ENCODE measurements around the gene SLC35F6. TPM values are rescaled to one million over a fixed set of nuclear protein-coding genes. Genes with fewer than 3 reads are reported as not detected.

The SLC35F6 gene
- total and polyA plus RNA-seq, 7 donors = 14.8 to 40.2 (median 25.1) TPM

DNA sequence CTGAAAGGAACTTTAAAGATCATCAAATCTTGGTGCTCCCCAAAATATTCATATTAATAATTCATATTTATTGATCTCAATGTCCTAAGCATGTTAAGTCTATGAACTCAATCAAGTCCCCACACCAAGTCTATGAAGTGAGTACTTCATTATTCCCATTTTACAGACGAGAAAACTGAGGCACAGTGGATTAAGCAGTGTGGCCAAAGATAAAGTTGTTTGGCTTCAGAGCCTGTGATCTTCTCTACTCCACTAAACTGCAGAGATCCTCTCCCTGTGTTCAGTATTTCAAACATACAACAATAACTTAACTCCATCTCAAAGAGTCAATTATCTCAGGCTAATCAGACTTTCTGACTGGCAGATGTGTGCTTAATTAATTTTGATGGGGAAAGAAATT is 41.8 kb upstream of the SLC35F6 start:
- H3K9me3 ChIP-seq = no peaks in the 10 kb centered on the region
- H3K27ac ChIP-seq = no peak overlapping the region
- no peaks in the 10 kb centered on the region for H3K36me3 ChIP-seq (ENCODE audit: insufficient read depth in 1 of 2, low read depth in 1 of 2)
- ATAC-seq (no peak), DNase-seq (no peak)
- H3K27me3 ChIP-seq (ENCODE audit: insufficient read depth in 3 of 3, low read length in 2 of 3) = no peaks in the 10 kb centered on the region
- intact Hi-C loops (cut with DNase I) = no loop called here
- no peak overlapping the region for H3K4me3 ChIP-seq
- WGBS, 3 donors = 95 to 98% (median 97%) methylated on average over 1 of the region's 1 CpG
- TF ChIP-seq, protein P1, sequence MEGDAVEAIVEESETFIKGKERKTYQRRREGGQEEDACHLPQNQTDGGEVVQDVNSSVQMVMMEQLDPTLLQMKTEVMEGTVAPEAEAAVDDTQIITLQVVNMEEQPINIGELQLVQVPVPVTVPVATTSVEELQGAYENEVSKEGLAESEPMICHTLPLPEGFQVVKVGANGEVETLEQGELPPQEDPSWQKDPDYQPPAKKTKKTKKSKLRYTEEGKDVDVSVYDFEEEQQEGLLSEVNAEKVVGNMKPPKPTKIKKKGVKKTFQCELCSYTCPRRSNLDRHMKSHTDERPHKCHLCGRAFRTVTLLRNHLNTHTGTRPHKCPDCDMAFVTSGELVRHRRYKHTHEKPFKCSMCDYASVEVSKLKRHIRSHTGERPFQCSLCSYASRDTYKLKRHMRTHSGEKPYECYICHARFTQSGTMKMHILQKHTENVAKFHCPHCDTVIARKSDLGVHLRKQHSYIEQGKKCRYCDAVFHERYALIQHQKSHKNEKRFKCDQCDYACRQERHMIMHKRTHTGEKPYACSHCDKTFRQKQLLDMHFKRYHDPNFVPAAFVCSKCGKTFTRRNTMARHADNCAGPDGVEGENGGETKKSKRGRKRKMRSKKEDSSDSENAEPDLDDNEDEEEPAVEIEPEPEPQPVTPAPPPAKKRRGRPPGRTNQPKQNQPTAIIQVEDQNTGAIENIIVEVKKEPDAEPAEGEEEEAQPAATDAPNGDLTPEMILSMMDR (IDR thresholded peaks at IDR 0.05) = no peak
- peaks cover 37% of the 10 kb centered on the region for H3K4me1 ChIP-seq

DNA sequence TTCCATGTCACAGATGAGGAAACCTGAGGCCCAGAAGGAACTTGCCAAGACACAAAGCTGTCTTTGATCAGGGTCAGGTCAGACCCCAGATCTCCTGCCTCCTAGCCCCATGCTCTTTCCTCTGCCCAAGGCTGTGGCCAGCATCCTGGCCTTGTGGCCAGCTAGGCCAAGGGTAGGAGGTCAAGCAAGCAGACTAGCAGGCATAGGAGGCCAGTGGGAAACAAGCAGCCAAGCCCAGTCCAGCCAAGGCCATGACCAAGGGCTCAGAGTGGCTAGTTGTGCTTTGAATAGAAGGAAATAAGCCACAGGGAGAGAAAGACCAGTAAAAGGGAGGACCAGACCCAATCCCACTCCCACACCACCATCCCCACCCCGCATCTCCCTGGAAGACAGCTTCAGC is 41.2 kb upstream of the SLC35F6 start:
- H3K27me3 ChIP-seq (ENCODE audit: insufficient read depth in 3 of 3, low read length in 2 of 3) = no peaks in the 10 kb centered on the region
- ATAC-seq = no peak
- 97 to 100% methylated on average over 1 of the region's 1 CpG; no CpG with 5 or more reads in 1 of the 3 donors for WGBS, 3 donors
- intact Hi-C loops (cut with DNase I) = no loop called here
- peak overlapping the region; percentile 75 for H3K27ac ChIP-seq
- H3K4me1 ChIP-seq = peaks cover 37% of the 10 kb centered on the region
- H3K4me3 ChIP-seq = no peak overlapping the region
- TF ChIP-seq, protein P1 (IDR thresholded peaks at IDR 0.05) = no peak
- no peak for DNase-seq
- H3K36me3 ChIP-seq (ENCODE audit: insufficient read depth in 1 of 2, low read depth in 1 of 2) = no peaks in the 10 kb centered on the region
- no peaks in the 10 kb centered on the region for H3K9me3 ChIP-seq

DNA sequence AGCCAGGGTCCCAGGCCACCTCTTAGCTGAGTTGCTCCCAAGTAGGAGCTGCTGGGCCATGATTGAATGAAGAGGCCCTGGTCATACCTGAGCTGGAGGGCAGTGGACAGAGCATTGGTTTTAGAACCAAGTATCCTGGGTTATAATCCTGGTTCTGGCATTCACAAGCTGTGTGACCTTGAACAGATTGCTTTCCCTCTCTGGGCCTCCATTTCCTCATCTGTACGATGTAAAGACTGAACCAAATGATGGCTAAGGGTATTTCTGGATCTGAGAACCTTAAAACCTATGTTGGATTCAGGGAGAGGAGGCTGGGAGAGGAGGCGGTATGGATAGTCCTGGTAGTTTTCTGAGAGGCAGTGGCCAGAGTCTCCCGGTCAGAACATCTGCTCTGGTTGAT is 40.6 kb upstream of the SLC35F6 start:
- no peak for DNase-seq
- no peaks in the 10 kb centered on the region for H3K36me3 ChIP-seq (ENCODE audit: insufficient read depth in 1 of 2, low read depth in 1 of 2)

DNA sequence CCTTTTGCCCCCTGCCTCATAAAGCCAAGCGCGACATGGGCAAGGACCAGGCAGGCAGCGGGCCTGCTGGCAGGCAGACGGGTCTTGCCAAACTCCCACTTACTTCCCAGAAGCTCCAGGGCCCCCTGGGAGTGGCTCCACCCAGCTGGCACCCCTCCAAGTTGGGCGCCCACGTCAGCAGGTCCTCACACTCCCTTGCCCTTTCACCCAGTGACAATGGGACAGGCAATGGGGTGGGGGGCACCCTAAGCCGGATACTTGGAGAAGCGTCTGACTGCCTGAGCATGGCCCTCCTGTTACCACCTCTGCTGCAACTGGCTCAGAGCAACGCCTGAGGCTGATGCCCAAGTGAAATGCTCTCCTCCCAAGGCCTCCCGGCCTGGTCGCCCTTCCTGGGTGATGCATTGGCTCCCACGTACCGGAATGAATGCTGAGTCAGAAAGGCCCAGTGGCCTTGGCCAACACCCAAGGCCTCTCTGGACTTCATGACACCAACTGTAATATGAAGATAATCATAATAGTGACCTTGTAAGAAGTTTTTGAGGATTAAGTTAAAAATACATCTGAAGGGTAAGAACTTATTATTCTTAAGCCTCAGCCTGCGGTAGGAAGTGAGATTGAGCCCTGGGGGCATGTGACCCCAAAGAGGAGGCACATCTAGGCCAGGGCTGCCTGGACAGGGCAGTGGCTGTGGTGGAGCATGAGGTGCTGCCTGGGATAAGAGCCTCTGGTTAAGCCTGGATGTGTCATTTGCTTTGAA is 39.9 kb upstream of the SLC35F6 start:
- intact Hi-C loops (cut with DNase I) = no loop called here
- Histone ChIP-seq H3K36me3 (ENCODE audit: insufficient read depth in 1 of 2, low read depth in 1 of 2) (no peaks in the 10 kb centered on the region), H3K4me1 (peaks cover 37% of the 10 kb centered on the region), H3K27me3 (ENCODE audit: insufficient read depth in 3 of 3, low read length in 2 of 3) (no peaks in the 10 kb centered on the region), H3K27ac (peak overlapping the region; percentile 75), H3K9me3 (no peaks in the 10 kb centered on the region), H3K4me3 (no peak overlapping the region)
- ATAC-seq = peak; percentile 62 to 72 (median 64)
- TF ChIP-seq, protein P1 (IDR thresholded peaks at IDR 0.05) = no peak
- peak; percentile 78 to 81 for DNase-seq
- WGBS, 3 donors = 30 to 45% (median 38%) methylated on average over 14 of the region's 14 CpGs

More for the DNA sequence above, 40.6 kb upstream of the SLC35F6 start:
- TF ChIP-seq, protein P1 (IDR thresholded peaks at IDR 0.05) = no peak
- no peaks in the 10 kb centered on the region for H3K9me3 ChIP-seq
- ATAC-seq = no peak
- peaks cover 37% of the 10 kb centered on the region for H3K4me1 ChIP-seq
- H3K4me3 ChIP-seq = no peak overlapping the region
- intact Hi-C loops (cut with DNase I) = no loop called here
- WGBS, 3 donors = 85 to 88% (median 87%) methylated on average over 3 of the region's 3 CpGs
- H3K27me3 ChIP-seq (ENCODE audit: insufficient read depth in 3 of 3, low read length in 2 of 3) = no peaks in the 10 kb centered on the region
- H3K27ac ChIP-seq = peak overlapping the region; percentile 75
